ENCODE measurements around the gene CATSPER2. TPM values are rescaled to one million over a fixed set of nuclear protein-coding genes. Genes with fewer than 3 reads are reported as not detected.
"Not testable (repeated sequence)": the region's sequence is repeated elsewhere in the genome, so short reads cannot be mapped to it uniquely, and the experiment has no call there.

Gene CATSPER2
- 1 to 10 TPM; 3.5 to 4.5 TPM for total RNA-seq

DNA sequence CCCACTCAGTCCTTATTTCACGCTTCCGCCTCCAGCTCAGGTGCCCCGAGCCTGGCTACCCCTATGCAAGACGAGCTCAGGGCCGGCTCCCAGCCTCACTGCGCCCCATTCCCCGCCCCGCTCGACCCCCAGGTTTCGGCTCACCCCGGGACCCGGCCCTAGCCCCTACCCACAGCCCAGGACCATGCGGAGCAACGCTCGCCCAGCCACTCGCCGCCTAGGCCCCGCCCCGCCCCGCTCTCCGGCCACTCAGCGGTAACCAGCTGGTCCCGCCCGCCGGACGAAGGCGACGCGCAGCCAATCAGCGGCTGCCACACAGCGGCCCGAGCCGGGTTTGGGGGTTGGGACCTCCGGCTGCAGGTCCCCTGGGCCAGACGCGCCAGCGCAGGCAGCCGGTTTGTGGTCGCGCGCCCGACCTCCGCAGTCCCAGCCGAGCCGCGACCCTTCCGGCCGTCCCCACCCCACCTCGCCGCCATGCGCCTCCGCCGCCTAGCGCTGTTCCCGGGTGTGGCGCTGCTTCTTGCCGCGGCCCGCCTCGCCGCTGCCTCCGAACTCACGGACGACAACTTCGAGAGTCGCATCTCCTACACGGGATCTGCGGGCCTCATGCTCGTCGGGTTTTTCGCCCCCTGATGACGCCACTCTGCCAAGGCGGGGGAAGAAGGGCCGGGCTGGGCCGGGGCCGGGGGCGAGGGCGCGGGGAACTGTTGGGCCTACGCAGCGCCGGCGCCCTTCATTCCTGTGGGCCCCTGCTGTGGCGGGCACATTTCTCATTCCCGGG is at the start of gene CATSPER2:
Gene CATSPER2 (minus strand): TSS at position 196 of the 781 bp plus-strand sequence. CDS start 783 bp downstream, outside the sequence.
- no peaks in the 10 kb centered on the region for H3K27me3 Mint-ChIP-seq (ENCODE audit: low read depth)
- no peaks in the 10 kb centered on the region for H3K4me1 Mint-ChIP-seq (ENCODE audit: low read depth)
- CTCF ChIA-PET, result no interaction called here
- intact Hi-C loops (cut with micrococcal nuclease), result no loop called here
- no peak within 1 kb of the TSS for H3K27ac Mint-ChIP-seq
- no peak for DNase-seq
- no peaks in the 10 kb centered on the region for H3K9me3 Mint-ChIP-seq
- peaks cover 20% of the 10 kb centered on the region for H3K36me3 Mint-ChIP-seq (ENCODE audit: low read depth)
- no peak within 1 kb of the TSS for H3K4me3 Mint-ChIP-seq

DNA sequence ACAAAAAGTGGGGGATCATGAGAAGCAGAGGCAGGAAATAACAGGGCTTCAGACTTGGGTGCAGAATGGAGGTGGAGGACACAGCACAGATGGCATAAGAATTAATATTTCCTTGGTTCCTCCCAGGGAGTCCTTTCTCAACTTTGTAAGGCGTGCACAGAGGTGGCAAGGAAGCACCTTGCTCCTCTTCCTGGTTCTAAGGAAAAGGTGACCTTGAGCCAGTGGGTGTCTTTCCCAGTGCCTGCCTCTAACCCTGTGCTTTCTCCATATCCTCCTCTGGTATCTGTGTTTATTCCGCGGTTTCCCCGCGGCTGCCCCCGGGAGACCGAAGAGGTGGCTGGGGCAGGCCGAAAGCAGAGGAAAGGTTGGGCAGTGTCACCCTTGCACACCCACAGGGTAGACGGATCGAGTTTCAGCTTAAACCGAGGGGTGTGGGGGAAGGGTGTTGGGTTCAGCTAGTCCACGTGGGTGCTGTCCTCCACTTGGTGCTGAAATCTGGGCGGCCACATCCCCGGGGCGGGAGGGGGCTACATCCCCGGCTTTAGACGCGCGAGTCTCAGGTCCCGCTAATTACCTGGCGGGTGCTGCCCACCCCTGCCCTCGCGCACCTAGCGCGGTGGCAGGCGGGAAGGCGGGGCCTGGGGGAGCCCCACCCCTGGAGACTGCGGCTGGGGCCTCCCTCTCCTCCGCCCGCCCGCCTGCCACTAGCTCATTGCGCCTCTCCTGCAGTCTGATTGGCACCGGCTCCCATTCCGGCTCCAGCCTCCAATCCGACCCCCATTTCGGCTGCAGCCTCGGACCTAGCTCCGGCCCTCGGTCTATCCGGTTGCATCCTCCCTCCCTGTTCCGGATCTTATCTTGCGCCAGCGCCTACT is 44.7 kb upstream of the CATSPER2 start, which contains the start of gene CKMT1A:
Gene CKMT1A (plus strand): TSS at position 712 of the 875 bp plus-strand sequence. CDS start 192 bp downstream, outside the sequence.
- H3K9me3 Mint-ChIP-seq; H3K4me1 Mint-ChIP-seq (ENCODE audit: low read depth); H3K27me3 Mint-ChIP-seq (ENCODE audit: low read depth); H3K27ac Mint-ChIP-seq; CTCF ChIA-PET; DNase-seq; intact Hi-C loops (cut with micrococcal nuclease); H3K4me3 Mint-ChIP-seq; H3K36me3 Mint-ChIP-seq (ENCODE audit: low read depth): not testable (repeated sequence)

DNA sequence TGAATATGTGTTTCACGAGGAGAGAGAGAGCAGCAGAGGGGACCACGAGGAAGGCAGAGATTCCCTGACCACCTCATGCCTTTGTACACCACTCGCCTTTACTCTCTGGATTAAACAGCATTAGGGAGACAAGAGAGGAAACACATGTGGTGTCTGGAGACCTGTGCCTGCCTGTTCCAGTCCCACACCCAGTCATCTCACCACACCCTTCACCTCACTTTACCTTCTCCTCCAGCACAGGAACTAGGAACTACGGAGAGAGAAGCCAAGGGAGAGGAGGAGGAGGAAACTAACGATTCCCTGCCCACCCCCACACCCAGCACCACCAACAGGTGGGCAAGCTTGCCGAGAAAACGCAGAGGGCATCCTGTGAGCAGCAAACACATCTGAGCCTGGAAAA is 44.0 kb upstream of the CATSPER2 start:
- not testable (repeated sequence) for H3K4me1 Mint-ChIP-seq (ENCODE audit: low read depth); H3K36me3 Mint-ChIP-seq (ENCODE audit: low read depth)

DNA sequence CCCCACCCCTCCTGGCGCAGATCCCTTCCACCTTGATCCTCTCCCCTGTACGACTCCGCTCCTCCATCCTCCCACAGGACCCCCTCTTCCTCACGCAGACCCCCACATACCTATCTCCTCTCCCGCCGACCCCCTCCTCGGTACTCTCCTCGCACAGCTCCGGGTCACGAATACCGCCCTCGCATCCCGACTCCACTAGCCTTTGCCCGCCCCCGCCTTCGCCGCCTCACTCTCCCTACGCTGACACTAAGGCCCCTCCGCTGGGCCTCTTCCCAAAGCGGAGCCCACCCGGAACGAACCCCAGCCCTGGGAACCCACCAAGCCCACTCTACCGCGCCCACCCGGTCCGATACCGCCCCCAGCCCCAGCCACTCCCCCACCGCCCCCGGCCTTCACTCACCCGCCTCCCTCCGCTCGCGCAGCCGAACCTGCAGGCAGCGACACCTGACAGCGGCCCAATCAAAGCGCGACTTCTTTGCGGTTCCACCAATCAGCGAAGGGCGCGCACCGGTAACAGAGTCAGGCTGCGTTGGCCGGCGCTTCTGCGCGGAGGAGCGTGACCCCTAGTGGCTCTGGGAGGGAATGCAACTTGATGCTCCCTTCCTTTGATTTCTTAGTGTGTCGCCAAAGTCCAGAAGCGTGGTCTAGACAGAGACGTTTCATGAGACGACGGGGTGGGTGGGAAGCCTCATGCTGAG is 41.1 kb upstream of the CATSPER2 start:
- H3K9me3 Mint-ChIP-seq; H3K4me1 Mint-ChIP-seq (ENCODE audit: low read depth); H3K27me3 Mint-ChIP-seq (ENCODE audit: low read depth); intact Hi-C loops (cut with micrococcal nuclease); H3K36me3 Mint-ChIP-seq (ENCODE audit: low read depth); H3K4me3 Mint-ChIP-seq; DNase-seq; H3K27ac Mint-ChIP-seq; CTCF ChIA-PET: not testable (repeated sequence)

More for the DNA sequence above, 44.0 kb upstream of the CATSPER2 start:
- CTCF ChIA-PET; H3K27ac Mint-ChIP-seq; H3K4me3 Mint-ChIP-seq; DNase-seq; H3K9me3 Mint-ChIP-seq; H3K27me3 Mint-ChIP-seq (ENCODE audit: low read depth); intact Hi-C loops (cut with micrococcal nuclease): not testable (repeated sequence)

DNA sequence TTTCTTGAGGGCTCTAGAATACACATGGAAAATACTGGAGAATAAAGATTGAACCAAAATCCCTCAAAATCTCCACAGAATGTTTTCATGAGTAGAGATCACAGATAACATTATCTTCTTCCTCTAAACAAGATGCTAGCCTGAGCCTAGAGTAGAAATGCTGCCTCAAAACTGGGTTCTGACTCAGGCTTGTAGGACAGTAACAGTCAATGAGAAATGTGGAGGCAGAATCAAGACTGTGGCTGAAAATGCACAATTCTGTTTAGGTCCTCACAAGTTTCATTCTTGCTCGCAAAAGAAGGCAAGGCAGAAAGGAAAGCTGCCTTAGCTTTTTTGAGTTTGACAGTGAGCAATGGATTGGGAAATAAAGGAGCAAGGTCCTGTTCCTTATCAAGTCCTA is 25.5 kb upstream of the CATSPER2 start:
- DNase-seq; H3K27ac Mint-ChIP-seq; CTCF ChIA-PET; intact Hi-C loops (cut with micrococcal nuclease); H3K36me3 Mint-ChIP-seq (ENCODE audit: low read depth); H3K27me3 Mint-ChIP-seq (ENCODE audit: low read depth); H3K4me3 Mint-ChIP-seq; H3K9me3 Mint-ChIP-seq; H3K4me1 Mint-ChIP-seq (ENCODE audit: low read depth): not testable (repeated sequence)

DNA sequence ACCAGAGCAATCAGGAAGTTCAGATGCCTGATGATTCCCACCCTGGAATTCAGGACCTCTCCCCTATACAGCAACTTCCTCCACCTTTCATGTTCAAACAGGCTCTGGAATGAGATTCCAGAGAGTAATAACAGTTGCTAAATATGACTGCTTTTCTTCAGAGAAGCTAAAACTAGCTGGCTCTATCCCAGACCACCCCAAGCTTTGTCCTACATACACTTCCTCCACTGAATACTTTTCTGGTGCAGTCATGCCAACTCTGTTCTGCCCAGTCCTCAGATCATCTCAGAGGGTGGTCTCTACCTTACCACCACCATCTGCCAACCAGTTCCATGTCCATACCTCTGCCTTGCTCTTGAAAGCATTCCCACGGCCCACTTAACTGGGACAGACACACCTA is 17.5 kb upstream of the CATSPER2 start:
- H3K27ac Mint-ChIP-seq; intact Hi-C loops (cut with micrococcal nuclease); DNase-seq; H3K4me1 Mint-ChIP-seq (ENCODE audit: low read depth); H3K27me3 Mint-ChIP-seq (ENCODE audit: low read depth); H3K9me3 Mint-ChIP-seq; H3K4me3 Mint-ChIP-seq; H3K36me3 Mint-ChIP-seq (ENCODE audit: low read depth); CTCF ChIA-PET: not testable (repeated sequence)

DNA sequence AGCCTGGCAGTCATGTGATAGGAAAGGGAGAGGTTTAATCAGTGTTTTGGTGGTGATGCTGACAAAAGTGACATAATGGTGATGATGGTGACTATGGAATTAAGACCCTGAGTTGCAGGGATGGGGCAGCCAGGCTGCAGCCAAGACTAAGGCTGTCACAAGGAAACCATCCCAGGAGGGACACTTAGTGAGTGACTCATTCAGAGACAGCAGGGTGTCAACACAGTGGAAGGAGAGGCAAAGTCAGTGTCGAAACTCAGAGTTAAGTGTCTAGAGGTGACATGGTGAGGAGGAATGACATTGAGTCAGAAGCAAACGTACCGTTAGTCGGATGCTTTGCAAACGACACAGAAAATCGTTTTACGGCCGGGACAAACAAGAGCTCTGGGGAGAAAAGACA is 14.7 kb upstream of the CATSPER2 start:
- H3K27me3 Mint-ChIP-seq (ENCODE audit: low read depth), result not testable (repeated sequence)

DNA sequence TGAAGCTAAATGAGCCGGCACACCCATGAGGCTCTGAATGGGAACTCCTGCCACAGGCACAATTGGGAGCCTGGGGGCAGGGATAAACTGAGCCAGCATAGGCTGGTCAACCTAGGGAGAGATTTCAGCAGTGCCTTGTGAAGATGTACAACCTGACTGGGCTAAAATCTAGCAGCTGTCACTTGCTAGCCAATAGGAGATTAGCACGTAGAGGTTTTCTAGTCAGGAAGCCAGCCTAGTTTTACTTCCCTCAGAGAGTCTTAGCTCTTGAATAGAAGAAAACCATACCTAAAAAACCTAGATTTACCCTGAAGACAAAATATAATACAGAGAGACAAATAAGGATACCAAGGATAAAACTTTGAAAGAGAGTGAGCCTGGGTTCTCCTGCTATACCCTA is 13.6 kb upstream of the CATSPER2 start:
- intact Hi-C loops (cut with micrococcal nuclease); H3K27ac Mint-ChIP-seq; CTCF ChIA-PET; DNase-seq; H3K27me3 Mint-ChIP-seq (ENCODE audit: low read depth); H3K4me1 Mint-ChIP-seq (ENCODE audit: low read depth); H3K9me3 Mint-ChIP-seq; H3K4me3 Mint-ChIP-seq; H3K36me3 Mint-ChIP-seq (ENCODE audit: low read depth): not testable (repeated sequence)

More for the DNA sequence above, 14.7 kb upstream of the CATSPER2 start:
- CTCF ChIA-PET; H3K36me3 Mint-ChIP-seq (ENCODE audit: low read depth); H3K9me3 Mint-ChIP-seq; H3K4me1 Mint-ChIP-seq (ENCODE audit: low read depth); intact Hi-C loops (cut with micrococcal nuclease); H3K4me3 Mint-ChIP-seq; DNase-seq; H3K27ac Mint-ChIP-seq: not testable (repeated sequence)

DNA sequence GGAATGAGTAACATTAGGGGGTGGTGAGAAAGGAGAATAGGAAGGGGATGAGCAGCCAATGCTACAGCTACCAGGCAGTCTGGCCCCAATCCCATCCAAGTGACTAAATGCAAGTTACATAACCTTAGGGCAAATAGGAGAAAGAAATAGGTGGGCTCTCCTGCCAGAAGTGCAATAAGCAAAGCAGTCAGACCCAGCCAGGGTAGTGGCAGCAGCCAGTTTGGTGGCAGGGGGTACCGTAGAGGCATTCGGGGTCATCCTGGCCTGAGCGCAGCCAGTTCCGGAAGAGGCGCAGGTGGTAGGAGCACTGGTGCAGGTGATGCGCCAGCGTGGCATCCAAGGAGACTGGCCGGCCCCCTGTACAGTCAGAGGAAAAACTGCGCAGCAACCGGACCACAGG is 11.1 kb upstream of the CATSPER2 start:
- H3K27ac Mint-ChIP-seq; H3K27me3 Mint-ChIP-seq (ENCODE audit: low read depth); intact Hi-C loops (cut with micrococcal nuclease); H3K4me3 Mint-ChIP-seq; H3K36me3 Mint-ChIP-seq (ENCODE audit: low read depth); DNase-seq; H3K9me3 Mint-ChIP-seq; CTCF ChIA-PET; H3K4me1 Mint-ChIP-seq (ENCODE audit: low read depth): not testable (repeated sequence)

DNA sequence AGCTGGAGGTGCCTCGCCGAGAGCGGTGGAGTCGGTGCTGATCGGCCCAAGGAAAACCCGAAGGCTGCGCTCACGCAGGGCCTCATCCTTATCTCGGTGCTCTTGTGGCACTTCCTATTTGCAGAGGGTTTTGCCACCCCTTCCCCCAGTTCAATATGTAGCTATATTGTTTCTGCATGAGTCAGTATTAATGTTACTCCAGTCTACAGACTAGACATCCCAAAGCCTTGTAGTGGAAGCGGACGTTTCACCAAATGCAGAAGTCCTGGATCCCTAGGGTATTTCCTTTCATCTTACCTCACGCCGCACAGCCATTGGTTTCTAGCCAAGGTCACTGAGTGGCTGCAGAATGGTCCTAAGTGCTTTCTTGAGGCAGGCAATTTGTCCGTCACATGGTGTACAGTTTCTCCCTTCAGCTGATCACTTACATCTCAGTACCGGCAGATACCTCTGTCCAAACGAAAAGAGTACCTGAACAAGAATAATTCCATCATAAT is 834 bp upstream of the CATSPER2 start:
- H3K4me1 Mint-ChIP-seq (ENCODE audit: low read depth); H3K27ac Mint-ChIP-seq; CTCF ChIA-PET; intact Hi-C loops (cut with micrococcal nuclease); DNase-seq; H3K4me3 Mint-ChIP-seq; H3K9me3 Mint-ChIP-seq; H3K27me3 Mint-ChIP-seq (ENCODE audit: low read depth): not testable (repeated sequence)
- H3K36me3 Mint-ChIP-seq (ENCODE audit: low read depth), result peaks cover 21% of the 10 kb centered on the region

DNA sequence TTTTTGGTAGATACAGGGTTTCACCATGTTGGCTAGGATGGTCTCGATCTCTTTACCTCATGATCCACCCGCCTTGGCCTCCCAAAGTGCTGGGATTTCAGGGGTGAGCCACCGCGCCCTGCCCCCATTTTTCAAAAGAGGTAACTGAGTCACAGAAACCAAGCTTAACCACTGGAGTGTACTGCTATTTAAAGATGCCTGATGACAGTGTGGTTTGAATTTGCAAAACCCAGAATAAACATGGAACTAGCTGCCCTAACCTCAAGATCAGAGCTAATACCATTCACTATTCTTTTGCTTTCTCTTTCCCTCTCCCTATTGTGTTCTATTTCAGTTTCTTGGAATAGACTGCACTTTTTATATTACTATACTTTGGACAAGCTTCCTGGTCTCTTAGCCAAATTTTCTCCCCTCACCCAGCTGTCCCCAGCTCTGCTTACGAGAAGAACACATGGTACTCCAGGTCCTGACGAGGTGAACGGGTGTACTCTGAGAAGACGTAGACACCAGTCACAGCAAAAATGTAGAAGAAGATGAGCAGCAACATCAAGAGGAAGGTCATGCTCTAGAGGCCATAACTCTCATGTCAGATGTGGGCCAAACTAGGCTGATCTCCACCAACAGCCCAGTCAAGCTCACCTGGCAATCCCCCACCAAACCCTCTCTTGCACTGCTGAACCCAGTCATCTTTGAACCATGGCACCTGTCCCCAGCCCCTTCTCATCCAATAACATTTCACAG is 10.0 kb downstream of the CATSPER2 start:
- H3K36me3 Mint-ChIP-seq (ENCODE audit: low read depth); H3K4me1 Mint-ChIP-seq (ENCODE audit: low read depth); H3K27ac Mint-ChIP-seq; H3K9me3 Mint-ChIP-seq; DNase-seq; H3K4me3 Mint-ChIP-seq; H3K27me3 Mint-ChIP-seq (ENCODE audit: low read depth); intact Hi-C loops (cut with micrococcal nuclease); CTCF ChIA-PET: not testable (repeated sequence)

DNA sequence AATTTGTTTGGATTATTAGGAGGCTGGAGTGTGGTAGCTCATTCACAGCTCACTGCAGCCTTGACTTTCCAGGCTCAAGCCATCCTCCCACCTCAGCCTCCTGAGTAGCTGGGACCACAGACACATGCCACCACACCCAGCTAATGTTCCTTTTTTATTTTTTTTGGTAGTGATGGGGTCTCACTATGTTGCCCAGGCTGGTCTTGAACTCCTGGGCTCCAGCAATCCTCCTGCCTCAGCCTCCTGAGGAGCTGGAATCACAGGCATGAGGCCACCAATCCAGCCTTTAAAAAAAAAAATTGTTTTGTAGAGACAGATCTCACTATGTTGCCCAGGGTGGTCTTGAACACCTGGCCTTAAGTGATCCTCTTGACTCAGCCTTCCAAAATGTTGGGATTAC is 21.7 kb downstream of the CATSPER2 start:
- H3K27me3 Mint-ChIP-seq (ENCODE audit: low read depth); CTCF ChIA-PET; H3K36me3 Mint-ChIP-seq (ENCODE audit: low read depth): not testable (repeated sequence)

More for the DNA sequence above, 21.7 kb downstream of the CATSPER2 start:
- H3K4me1 Mint-ChIP-seq (ENCODE audit: low read depth); DNase-seq; H3K27ac Mint-ChIP-seq; H3K4me3 Mint-ChIP-seq; H3K9me3 Mint-ChIP-seq; intact Hi-C loops (cut with micrococcal nuclease): not testable (repeated sequence)
